Activated CD4-positive, alpha-beta T cell treated with anti-CD3 and anti-CD28 coated beads for 1 hour (primary cell): ENCODE data around the gene KCNJ18.
"Not testable (repeated sequence)": the region's sequence is repeated elsewhere in the genome, so short reads cannot be mapped to it uniquely, and the experiment has no call there.

ENCODE experiments used
- DNase-seq: peaks from one replicate; pipeline ENCODE4 v3.0.0-alpha.2; 2020

KCNJ18 gene

DNA sequence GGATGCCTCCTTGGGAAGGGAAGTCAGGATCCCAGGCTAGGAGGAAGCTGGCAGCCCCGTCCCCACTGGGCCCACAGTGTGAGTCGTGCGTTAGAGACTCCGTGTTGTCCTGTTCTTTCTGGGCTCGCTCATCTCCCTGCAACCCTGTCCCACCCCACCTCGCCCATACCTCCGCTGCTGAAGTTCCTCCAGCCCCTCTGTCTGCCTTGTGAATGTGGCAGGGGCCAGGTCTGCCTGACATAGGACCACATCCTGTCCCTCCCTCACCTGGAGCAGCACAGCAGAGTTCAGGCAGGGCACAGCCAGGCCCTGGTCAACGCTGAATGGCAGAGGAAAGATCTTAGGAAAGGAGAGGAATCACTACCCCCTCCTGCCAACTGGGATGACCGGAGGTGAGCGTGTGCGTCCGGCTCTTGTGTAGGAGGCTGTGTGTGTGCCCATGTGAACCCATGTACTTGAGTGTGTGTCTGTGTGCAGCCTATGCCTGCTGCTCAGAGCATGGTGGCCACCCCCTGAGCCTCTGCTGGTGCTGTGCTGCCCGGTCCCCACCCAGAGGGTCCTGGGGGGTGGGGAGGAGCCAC, 12.8 kb downstream of the KCNJ18 start:
- DNase-seq: no peak

GRCh38 chr17:21705746-21706145, 13.4 kb downstream of the KCNJ18 start:
- not testable (repeated sequence) for DNase-seq

DNA sequence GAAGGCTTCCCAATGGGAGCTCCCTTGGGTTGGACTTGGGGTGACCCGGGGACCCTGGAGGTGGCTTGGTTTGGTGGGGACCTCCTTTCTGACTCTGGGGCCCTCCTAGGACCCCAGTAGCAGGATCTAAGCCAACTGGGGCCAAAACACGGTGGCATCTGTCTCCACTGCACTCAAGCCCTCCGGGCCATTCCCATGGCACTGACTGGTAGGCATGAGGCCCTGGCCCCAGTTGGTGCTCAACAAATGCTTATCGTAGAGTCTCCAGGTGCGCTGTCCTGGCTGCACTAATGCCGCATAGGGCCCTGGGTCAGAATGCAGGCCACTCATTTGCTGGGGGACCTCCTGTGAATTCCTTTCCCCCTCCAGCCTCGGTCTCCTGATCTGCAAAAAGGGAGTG, 14.2 kb downstream of the KCNJ18 start:
- not testable (repeated sequence) for DNase-seq

- DNase-seq: not testable (repeated sequence)
Measured at GRCh38 chr17:21707131-21707530, 14.8 kb downstream of the KCNJ18 start.

- not testable (repeated sequence) for DNase-seq
Measured at GRCh38 chr17:21707711-21708611, 15.6 kb downstream of the KCNJ18 start.

DNA sequence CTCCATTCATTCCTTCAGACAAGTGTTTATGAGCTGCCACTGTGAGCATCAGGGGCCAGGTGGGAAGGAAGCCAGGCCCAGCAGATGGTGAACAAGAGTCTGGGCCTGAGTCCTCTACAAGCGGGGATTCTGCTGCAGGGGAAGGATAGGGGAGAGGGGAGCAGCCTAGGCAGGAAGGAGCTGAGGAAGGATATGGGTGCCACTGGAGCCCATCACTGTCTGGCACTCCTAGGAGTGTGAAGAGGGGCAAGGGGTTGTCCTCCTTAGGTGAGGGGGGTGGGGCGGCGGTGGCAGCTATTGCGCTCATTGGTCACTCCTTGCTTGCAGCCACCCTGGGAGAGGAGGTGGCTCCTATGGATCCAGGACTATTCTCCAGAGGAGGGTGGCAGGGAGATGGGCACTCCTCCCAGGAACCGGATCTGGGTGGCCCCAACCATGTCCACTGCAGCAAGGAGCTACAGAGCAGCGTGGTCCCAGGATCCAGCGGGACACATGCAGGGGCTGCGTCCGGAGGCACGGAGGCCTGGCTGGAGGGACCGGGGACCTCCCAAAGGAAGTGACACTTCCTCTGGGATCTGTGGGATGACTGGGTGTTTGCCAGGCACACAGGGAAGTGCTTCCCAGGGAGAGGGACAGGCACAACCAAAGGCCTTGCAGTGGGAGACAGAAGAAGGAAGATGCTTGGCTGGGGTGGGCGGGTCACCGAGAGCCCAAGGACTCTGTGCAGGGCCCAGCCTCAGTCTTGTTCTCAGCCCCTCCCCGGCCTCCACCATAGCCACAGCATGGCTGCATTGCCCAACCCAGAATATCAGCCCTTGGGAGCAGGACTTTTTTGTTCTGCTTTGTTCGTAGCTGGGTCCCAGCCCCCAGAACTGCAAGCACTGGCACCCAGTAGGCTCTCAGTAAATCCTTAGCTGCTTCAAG, 16.6 kb downstream of the KCNJ18 start:
- not testable (repeated sequence) for DNase-seq

DNA sequence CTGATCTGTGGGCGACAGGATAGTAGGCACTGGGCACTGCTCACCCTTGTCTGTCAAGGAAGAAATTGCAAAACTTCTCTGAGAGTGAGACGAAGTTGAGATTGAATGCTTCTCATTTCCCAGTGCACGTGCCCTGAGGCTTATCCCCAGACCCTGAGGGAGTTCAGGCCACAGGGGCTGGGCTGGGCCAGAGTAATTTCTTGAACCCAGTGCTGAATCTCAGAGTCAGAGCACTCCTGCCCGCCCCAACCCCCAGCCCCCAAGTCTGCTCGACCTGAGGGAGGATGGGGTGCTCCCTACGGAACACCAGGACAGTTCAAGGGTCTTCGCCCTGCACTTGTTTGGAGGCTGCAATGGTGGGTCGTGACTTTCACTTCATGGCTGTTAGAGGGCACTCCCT, 17.7 kb downstream of the KCNJ18 start:
- DNase-seq: not testable (repeated sequence)

GRCh38 chr17:21710486-21710885, 18.2 kb downstream of the KCNJ18 start:
- not testable (repeated sequence) for DNase-seq

GRCh38 chr17:21711182-21711581, 18.9 kb downstream of the KCNJ18 start:
- DNase-seq: no peak

GRCh38 chr17:21713020-21713419, 20.7 kb downstream of the KCNJ18 start:
- DNase-seq: not testable (repeated sequence)

DNA sequence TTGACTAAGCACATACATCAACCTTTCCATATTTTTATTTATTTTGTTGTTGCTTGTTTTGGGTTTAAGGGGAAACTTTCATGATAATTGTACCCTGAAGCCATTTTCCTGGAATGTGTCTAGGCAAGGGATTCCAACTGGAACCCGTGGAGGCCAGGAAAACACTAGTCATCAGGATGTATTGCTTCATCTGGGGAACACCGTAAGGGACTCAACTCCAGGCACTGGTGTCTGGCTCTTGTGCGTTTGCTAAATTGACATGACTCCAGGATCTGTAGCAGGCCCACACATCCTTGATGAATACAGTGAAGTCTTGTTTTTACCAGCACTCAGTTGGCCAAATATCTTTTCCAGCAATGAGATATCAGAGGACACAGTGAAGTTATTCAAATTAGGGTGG, 21.3 kb downstream of the KCNJ18 start:
- not testable (repeated sequence) for DNase-seq

- not testable (repeated sequence) for DNase-seq
Measured at GRCh38 chr17:21714676-21715075, 22.4 kb downstream of the KCNJ18 start.

GRCh38 chr17:21715877-21716276, 23.6 kb downstream of the KCNJ18 start:
- DNase-seq: not testable (repeated sequence)

DNA sequence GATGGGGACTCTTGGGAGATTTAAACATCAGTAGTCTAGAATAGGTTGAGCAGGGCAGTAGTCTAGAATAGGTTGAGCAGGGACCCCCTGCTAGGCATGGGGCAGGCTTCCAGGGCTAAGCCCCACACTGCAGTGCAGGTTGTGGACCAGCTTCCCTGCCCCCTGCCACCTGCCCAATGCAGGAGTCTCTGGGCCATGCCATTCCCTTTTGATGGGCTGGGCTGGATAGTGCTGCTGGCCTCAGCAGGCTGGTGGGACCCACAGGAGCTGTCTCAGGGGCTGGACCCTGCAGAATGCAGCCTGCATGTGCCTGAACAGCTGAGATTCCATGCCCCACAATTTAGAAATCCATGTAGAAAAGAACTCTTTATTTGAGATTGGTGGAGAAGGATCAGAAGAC, 26.6 kb downstream of the KCNJ18 start:
- not testable (repeated sequence) for DNase-seq

- DNase-seq: not testable (repeated sequence)
Measured at GRCh38 chr17:21719511-21720226, 27.3 kb downstream of the KCNJ18 start.

- DNase-seq: not testable (repeated sequence)
Measured at GRCh38 chr17:21720566-21720965, 28.2 kb downstream of the KCNJ18 start.

- DNase-seq: not testable (repeated sequence)
Measured at GRCh38 chr17:21722268-21722667, 29.9 kb downstream of the KCNJ18 start.

GRCh38 chr17:21724216-21725006, 32.1 kb downstream of the KCNJ18 start:
- not testable (repeated sequence) for DNase-seq

GRCh38 chr17:21731076-21731475, 38.8 kb downstream of the KCNJ18 start:
- not testable (repeated sequence) for DNase-seq

- not testable (repeated sequence) for DNase-seq
Measured at GRCh38 chr17:21733931-21734330, 41.6 kb downstream of the KCNJ18 start.

DNA sequence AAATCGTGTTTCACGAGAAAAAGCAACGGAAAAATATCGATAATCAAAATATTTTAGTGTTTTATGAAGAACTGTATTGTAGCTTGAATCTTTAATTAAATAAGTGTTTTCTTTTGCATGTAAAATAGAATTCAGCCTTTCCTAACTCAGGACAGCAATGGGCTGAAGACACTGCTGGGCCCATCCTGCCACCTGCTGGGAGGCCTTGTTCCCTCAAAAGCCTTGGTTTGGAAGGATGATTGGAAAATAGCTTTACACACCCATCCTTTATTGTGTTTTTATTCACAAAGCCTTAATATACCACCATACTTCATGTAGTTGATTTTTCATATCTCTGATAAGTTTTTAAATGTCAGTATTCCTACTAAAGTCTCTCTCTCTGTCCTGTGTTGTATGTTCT, 43.5 kb downstream of the KCNJ18 start:
- DNase-seq: not testable (repeated sequence)
